GM21723 (cell line): ENCODE data around the gene SLC39A9.
"Not testable (repeated sequence)": the region's sequence is repeated elsewhere in the genome, so short reads cannot be mapped to it uniquely, and the experiment has no call there.

Experiments
- ATAC-seq: cut with Tn5 transposase; IDR thresholded peaks from one replicate; pipeline ENCODE4 v1.9.1; 2021; ENCODE audit warnings: mild to moderate bottlenecking, moderate library complexity; ENCODE audit not compliant: unreplicated experiment

The SLC39A9 gene

DNA sequence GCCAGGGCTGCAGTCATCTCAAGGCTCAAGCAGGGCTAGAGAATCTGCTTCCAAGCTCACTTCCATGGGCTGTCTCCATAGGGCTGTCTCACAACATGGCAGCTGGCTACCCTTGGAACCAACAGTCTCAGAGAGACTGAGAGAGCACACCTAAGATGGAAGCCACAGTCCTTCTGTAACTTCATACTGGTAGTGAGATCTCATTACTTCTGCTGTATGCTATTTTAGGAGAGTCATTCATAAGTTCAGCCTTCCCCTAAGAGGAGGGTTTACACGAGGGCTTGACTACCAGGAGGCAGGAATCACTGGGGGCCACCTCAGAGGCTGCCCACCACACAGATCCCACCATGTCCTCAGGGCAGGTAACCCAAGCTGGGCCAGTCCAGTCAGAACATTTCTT, 30.1 kb upstream of the SLC39A9 start:
- no peak for ATAC-seq

DNA sequence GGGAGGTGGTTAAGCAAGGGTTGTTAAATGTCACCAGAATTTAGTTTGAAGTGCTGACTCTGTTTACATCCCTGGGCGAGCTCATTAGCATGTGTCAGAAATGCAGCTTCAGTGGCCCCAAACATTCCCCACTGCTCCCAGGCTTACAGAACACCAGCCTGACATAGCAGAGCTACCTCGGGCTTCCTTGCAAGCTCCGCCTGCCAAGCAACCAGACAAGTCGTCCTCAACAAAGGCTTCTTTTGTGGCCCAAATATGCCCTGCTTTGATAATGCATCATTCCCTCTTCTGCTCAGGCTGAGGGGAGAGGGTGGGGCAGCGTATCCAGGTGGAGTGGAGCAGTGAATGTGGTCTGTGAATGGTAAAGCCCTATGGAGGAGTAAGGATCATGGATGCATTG, 28.4 kb upstream of the SLC39A9 start:
- ATAC-seq, result no peak

GRCh38 chr14:69372146-69372545, 26.3 kb upstream of the SLC39A9 start:
- no peak for ATAC-seq

- no peak for ATAC-seq
These were observed 25.4 kb upstream of the SLC39A9 start for GRCh38 chr14:69373104-69373503.

DNA sequence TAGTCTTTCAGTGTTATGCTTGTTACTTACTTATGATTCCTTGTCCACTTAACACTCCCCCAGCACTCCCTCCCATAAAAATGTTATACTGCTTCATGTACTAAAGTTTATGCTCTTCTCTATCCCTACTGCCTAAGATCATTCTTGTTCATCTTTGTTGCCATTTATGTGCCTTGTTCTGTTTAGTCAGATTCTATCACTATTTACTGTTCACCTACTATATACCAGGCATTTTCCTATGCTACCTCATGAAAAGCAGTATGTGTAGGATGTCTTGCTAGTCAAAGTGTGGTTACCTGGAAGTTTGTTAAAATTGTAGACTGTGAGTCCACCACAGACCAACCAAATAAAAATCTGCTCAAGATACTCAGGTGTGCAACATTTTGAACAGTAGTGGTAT, 24.3 kb upstream of the SLC39A9 start:
- ATAC-seq, result no peak

DNA sequence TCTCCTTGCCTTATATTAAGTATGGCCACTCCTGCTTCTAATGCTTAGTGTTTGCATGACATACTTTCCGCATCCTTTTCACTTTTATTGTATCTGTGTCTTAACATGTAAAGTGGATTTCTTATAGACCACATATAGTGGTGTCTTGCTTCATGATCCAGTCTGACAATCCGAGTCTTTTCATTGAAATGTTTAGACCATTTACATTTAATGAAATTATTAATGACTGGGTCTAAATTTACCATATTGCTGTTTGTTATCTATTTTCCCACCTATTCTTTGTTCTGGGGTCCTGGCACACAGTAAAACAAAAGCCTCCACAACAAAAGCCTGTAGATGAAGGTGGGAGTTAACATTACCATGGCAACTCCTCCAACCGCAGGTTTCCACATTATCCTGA, 23.3 kb upstream of the SLC39A9 start:
- ATAC-seq, result no peak

DNA sequence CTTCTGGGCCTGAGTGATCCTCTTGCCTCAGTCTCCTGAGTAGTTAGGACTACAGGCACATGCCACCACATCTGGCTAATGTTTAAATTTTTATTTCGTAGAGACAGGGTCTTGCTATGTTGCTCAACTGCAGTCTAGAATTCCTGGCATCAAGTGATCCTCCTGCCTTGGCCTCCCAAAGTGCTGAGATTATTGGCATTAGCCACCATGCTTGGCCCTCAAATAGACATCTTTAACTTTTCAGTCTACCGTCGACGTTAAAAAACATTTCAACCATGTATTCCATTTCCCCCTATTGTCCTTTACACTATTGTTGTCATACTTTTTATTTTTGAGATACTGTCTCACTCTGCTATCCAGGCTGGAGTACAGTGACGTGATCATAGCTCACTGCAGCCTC, 22.8 kb upstream of the SLC39A9 start:
- ATAC-seq, result no peak

- no peak for ATAC-seq
These were observed 22.1 kb upstream of the SLC39A9 start for GRCh38 chr14:69376439-69376838.

GRCh38 chr14:69378274-69378673, 20.2 kb upstream of the SLC39A9 start:
- ATAC-seq, result no peak

GRCh38 chr14:69387311-69387710, 11.2 kb upstream of the SLC39A9 start:
- no peak for ATAC-seq

GRCh38 chr14:69391400-69391799, 7.1 kb upstream of the SLC39A9 start:
- ATAC-seq, result not testable (repeated sequence)

- ATAC-seq, result no peak
These were observed 6.0 kb upstream of the SLC39A9 start for GRCh38 chr14:69392481-69392880.

DNA sequence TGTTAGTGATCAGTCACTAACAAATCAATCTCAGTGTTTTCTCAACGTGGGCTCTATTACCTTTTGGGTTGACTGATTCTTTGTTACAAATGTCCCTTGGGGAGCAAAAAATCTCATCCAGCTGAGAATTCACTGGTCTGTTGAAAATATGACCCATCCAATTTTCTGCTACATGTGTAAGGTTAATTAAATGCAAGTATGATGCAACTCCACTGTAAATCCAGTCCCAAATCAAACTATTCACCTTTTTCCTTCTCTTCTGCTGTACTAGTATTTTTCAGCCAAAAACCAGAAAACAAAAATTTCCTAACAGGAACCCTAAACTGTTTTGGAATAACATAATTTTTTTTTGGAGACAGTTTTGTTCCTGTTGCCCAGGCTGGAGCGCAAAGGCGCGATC, 2.6 kb upstream of the SLC39A9 start:
- ATAC-seq, result no peak

DNA sequence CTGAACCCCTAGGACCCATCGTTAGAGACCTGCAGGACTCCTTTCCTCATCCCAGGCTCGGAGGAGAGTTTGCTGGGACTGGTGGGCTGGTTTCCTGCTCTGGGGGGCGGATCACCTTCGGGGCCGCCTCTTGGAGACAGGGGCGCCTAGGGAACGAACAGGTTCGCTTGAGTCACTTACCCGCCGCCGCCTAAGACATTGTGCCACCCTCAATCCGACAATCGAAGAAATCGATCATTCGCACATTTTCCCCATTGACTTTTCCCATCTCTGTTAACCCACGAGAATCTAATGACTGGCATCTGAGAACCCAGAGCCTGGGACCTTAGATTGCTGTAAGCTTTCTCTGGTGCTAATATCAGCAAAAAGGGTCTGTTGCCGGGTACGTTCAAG, 322 bp downstream of the SLC39A9 start:
- no peak for ATAC-seq

DNA sequence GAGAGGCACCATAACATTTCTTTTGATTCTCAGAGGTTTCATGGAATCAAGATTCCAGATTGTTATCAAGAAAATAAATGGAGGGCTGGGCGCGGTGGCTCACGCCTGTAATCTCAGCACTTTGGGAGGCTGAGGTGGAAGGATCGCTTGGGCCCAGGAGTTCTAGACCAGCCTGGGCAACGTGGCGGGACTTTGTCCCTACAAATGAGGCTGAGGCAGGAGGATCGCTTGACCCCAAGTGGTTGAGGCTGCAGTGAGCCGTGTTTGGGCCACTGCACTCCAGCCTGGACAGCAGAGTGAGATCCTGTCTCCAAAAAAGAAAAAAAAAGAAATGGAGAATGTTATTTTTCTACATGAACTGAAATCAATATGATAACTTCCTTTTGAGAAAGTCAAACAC, 1.3 kb downstream of the SLC39A9 start:
- no peak for ATAC-seq

GRCh38 chr14:69400154-69400553, 1.7 kb downstream of the SLC39A9 start:
- ATAC-seq, result no peak

GRCh38 chr14:69401841-69402240, 3.3 kb downstream of the SLC39A9 start:
- ATAC-seq, result no peak

DNA sequence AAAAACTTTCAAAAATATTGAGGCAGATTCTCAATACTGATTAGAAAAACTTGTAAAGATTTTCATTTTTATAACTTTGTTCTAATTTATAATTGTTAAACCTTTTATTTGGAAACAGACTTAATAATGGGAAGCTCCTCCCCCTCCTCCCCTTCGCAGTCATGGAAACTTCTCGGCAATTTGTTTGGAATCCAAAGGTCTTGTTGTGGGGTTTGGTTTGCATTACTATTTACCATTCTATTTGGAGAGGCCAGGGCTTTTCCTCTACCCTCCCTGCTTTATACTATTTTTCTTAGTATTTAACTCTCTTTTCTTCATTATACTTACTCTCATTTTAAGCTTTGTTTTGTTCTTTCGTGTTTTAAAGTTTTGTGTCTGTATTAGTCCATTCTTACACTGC, 6.0 kb downstream of the SLC39A9 start:
- no peak for ATAC-seq

DNA sequence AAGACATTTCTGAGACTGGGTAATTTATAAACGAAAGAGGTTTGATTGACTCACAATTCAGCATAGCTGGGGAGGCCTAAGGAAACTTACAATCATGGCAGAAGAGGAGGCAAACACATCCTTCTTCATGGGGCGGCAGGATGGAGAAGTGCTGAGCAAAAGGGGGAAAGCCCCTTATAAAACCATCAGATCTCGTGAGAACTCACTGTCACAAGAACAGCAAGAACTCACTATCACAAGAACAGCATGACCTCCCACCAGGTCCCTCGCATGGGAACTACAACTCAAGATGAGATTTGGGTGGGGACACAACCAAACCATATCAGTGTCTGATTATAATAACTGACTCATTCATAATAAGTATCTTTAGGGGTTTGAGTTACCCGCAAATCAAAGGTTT, 6.4 kb downstream of the SLC39A9 start:
- ATAC-seq, result no peak

- ATAC-seq, result no peak
These were observed 7.3 kb downstream of the SLC39A9 start for GRCh38 chr14:69405762-69406161.

DNA sequence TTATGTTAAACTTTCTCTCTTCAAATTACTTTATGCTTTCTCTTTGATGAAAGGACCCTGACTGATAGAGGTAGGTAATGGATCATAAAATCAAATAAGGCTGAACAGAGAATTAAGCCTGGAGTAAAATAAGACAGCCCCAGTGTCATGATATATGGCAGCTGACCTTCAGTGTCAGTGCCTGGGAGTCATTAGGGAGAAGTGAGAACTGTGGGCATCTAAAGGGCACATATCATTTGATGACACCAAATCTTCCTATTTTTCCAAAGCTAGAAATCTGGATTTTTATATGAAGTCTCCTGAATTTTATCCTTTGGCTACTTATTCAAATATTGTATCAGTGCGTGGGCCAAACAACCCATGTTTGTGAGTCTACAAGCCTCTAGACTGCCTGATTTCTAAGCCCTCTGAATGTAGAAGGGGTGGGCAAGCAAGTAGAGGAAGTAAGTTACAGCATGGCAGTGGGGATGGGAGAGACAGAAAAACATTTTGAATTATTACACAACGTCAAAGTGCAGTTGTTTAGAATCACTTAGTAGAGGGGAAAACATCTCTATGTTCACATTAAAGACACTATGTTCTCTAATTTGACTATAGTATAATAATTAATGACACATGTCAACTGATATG, 10.0 kb downstream of the SLC39A9 start:
- ATAC-seq, result no peak

DNA sequence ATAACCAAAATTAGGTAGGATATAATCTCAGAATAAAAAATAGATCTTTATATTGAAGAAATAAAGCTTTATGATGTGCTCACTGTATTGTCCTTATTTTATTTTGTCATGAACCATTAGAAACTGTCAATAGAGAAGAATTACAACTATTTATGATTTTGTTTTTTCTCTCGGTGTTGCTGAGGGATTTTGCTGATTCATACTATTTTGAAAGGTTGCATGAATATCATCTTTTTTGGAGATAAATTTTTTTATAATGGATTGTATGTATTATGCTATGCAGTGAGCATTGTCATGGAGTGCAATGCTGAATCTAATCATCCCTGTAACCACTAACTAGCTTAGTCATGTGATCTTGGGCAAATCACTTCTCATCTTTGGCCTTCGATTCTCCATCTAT, 15.0 kb downstream of the SLC39A9 start:
- no peak for ATAC-seq

- not testable (repeated sequence) for ATAC-seq
These were observed 17.6 kb downstream of the SLC39A9 start for GRCh38 chr14:69416087-69416486.
